K562 (cell line): ENCODE measurements around the gene PCDHGB7. TPM values are rescaled to one million over a fixed set of nuclear protein-coding genes. Genes with fewer than 3 reads are reported as not detected.

Experiments used
- NONO ChIP-seq, 2 experiments: fragments of 200-400 bp in 1 of 2; fragments of 450-650 bp in 1 of 2; formaldehyde crosslinking in 1 of 2; IDR thresholded peaks; 2 replicates each; pipeline ENCODE4 v1.6.1; 2017; ENCODE audit warnings: low read depth in 2 of 2, mild to moderate bottlenecking in 2 of 2, moderate library complexity in 2 of 2, low read length in 1 of 2
- NRF1 ChIP-seq, 2 experiments: fragments of 450-650 bp; IDR thresholded peaks in 1 of 2; conservative IDR thresholded peaks in 1 of 2; 2 replicates each; pipeline ENCODE4 v1.6.1; 2014; ENCODE audit warnings: mild to moderate bottlenecking in 2 of 2
- U2AF2 ChIP-seq: fragments of 200-400 bp; formaldehyde crosslinking; optimal IDR thresholded peaks from 2 replicates; pipeline ENCODE3; 2017; ENCODE audit warnings: low read depth, mild to moderate bottlenecking, low read length
- ZBTB17 ChIP-seq: fragments of 450-650 bp; formaldehyde crosslinking; IDR thresholded peaks from 2 replicates; pipeline ENCODE4 v1.4.0; 2020; ENCODE audit warnings: mild to moderate bottlenecking
- ZNF780A ChIP-seq: fragments of 250-450 bp; sonication (Bioruptor Pico); IDR thresholded peaks from 2 replicates; pipeline ENCODE4 v1.5.0; 2021; ENCODE audit warnings: mild to moderate bottlenecking
- polyA plus RNA-seq, 8 experiments: library from polyadenylated mRNA; depleted of rRNA in 4 of 8; stranded (reverse) in 5 of 8; unstranded in 3 of 8; fragments of >200 nt; fragmentation: Nextera tagmentation in 2 of 8; fragmentation: Illumina TruSeq in 1 of 8; extraction: Ambion mirVana in 2 of 8; extraction: Trizol in 1 of 8; gene quantifications; 2 replicates each; pipeline versions ENCODE4 v1.2.1 to v1.2.3, GENCODE V29; 2011 to 2014; ENCODE audit warnings: inconsistent platforms in 1 of 8, missing spikeins in 1 of 8
- total RNA-seq, 7 experiments: library from RNA; depleted of rRNA in 6 of 7; stranded (reverse); fragments of >200 nt in 6 of 7; fragmentation: Illumina TruSeq in 2 of 7; extraction: Trizol in 2 of 7; gene quantifications; 2 replicates each; pipeline versions ENCODE4 v1.2.1 to v1.2.3, GENCODE V29; 2011 to 2021; ENCODE audit warnings: low replicate concordance in 1 of 7
- TF ChIP-seq, protein P1 (sequence below): fragments of 450-650 bp; IDR thresholded peaks from 2 replicates; pipeline ENCODE4 v1.6.1; 2016; ENCODE audit warnings: mild to moderate bottlenecking, moderate library complexity
- TF ChIP-seq, protein P2 (sequence below): fragments of 250-450 bp; sonication (Bioruptor Pico); IDR thresholded peaks from 2 replicates; pipeline ENCODE4 v1.5.0; 2021
- TF ChIP-seq, protein P3 (sequence below): sonication (generic); formaldehyde crosslinking; IDR thresholded peaks from 2 replicates; pipeline ENCODE4 v1.8.1; 2023; ENCODE audit warnings: mild to moderate bottlenecking, missing genetic modification reagents, moderate library complexity
- TF ChIP-seq, protein P4 (sequence below), 3 experiments: IDR thresholded peaks in 2 of 3; conservative IDR thresholded peaks in 1 of 3; 2 replicates each; pipeline ENCODE4 v1.5.1; 2011 to 2012; ENCODE audit warnings: low read length in 3 of 3, mild to moderate bottlenecking in 3 of 3, control low read depth in 2 of 3, improper control_type of control experiment in 1 of 3, inconsistent platforms in 1 of 3, low read depth in 1 of 3, mixed read lengths in 1 of 3, moderate library complexity in 1 of 3; ENCODE audit not compliant: insufficient read depth in 2 of 3

The PCDHGB7 gene
- total and polyA plus RNA-seq, 9 of the 15 experiments (the other 6 are each of a cell fraction or from before 2014, with no cell fraction given), result 0.09 TPM; not detected in 8

DNA sequence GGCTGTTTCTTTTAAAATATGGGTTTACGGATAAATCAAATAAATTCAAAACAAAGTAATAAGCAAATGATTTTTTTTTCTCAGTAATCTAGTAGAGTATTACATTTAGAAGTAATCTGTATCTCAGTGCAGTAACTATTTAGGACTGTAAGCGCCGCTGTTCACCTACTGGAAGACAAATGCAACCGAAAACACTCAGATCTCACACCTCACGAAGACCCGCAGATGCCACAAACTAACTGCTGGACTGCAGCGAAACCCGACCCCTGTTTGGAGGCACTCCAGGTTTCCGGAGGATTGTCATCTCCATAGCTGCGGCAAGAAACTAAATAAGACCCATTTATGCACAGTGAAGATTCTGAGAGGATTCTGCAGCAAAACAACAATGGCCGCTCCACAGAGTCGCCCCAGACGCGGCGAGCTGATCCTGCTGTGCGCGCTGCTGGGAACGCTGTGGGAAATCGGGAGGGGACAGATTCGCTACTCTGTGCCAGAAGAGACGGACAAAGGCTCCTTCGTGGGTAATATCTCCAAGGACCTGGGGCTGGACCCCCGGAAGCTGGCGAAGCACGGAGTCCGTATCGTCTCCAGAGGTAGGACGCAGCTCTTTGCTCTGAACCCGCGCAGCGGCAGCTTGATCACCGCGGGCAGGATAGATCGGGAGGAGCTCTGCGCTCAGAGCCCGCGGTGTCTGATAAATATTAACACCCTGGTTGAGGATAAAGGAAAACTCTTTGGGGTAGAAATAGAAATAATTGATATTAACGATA, 24.9 kb upstream of the PCDHGB7 start, which contains the start of gene PCDHGA8 (continued):
- TF ChIP-seq, protein P1, sequence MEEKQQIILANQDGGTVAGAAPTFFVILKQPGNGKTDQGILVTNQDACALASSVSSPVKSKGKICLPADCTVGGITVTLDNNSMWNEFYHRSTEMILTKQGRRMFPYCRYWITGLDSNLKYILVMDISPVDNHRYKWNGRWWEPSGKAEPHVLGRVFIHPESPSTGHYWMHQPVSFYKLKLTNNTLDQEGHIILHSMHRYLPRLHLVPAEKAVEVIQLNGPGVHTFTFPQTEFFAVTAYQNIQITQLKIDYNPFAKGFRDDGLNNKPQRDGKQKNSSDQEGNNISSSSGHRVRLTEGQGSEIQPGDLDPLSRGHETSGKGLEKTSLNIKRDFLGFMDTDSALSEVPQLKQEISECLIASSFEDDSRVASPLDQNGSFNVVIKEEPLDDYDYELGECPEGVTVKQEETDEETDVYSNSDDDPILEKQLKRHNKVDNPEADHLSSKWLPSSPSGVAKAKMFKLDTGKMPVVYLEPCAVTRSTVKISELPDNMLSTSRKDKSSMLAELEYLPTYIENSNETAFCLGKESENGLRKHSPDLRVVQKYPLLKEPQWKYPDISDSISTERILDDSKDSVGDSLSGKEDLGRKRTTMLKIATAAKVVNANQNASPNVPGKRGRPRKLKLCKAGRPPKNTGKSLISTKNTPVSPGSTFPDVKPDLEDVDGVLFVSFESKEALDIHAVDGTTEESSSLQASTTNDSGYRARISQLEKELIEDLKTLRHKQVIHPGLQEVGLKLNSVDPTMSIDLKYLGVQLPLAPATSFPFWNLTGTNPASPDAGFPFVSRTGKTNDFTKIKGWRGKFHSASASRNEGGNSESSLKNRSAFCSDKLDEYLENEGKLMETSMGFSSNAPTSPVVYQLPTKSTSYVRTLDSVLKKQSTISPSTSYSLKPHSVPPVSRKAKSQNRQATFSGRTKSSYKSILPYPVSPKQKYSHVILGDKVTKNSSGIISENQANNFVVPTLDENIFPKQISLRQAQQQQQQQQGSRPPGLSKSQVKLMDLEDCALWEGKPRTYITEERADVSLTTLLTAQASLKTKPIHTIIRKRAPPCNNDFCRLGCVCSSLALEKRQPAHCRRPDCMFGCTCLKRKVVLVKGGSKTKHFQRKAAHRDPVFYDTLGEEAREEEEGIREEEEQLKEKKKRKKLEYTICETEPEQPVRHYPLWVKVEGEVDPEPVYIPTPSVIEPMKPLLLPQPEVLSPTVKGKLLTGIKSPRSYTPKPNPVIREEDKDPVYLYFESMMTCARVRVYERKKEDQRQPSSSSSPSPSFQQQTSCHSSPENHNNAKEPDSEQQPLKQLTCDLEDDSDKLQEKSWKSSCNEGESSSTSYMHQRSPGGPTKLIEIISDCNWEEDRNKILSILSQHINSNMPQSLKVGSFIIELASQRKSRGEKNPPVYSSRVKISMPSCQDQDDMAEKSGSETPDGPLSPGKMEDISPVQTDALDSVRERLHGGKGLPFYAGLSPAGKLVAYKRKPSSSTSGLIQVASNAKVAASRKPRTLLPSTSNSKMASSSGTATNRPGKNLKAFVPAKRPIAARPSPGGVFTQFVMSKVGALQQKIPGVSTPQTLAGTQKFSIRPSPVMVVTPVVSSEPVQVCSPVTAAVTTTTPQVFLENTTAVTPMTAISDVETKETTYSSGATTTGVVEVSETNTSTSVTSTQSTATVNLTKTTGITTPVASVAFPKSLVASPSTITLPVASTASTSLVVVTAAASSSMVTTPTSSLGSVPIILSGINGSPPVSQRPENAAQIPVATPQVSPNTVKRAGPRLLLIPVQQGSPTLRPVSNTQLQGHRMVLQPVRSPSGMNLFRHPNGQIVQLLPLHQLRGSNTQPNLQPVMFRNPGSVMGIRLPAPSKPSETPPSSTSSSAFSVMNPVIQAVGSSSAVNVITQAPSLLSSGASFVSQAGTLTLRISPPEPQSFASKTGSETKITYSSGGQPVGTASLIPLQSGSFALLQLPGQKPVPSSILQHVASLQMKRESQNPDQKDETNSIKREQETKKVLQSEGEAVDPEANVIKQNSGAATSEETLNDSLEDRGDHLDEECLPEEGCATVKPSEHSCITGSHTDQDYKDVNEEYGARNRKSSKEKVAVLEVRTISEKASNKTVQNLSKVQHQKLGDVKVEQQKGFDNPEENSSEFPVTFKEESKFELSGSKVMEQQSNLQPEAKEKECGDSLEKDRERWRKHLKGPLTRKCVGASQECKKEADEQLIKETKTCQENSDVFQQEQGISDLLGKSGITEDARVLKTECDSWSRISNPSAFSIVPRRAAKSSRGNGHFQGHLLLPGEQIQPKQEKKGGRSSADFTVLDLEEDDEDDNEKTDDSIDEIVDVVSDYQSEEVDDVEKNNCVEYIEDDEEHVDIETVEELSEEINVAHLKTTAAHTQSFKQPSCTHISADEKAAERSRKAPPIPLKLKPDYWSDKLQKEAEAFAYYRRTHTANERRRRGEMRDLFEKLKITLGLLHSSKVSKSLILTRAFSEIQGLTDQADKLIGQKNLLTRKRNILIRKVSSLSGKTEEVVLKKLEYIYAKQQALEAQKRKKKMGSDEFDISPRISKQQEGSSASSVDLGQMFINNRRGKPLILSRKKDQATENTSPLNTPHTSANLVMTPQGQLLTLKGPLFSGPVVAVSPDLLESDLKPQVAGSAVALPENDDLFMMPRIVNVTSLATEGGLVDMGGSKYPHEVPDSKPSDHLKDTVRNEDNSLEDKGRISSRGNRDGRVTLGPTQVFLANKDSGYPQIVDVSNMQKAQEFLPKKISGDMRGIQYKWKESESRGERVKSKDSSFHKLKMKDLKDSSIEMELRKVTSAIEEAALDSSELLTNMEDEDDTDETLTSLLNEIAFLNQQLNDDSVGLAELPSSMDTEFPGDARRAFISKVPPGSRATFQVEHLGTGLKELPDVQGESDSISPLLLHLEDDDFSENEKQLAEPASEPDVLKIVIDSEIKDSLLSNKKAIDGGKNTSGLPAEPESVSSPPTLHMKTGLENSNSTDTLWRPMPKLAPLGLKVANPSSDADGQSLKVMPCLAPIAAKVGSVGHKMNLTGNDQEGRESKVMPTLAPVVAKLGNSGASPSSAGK, result peak; percentile 63
- TF ChIP-seq ZBTB17 (CRISPR knock-in tag) (peak; percentile 19; the same call in 1 of the 2 replicates), U2AF2 (no peak), ZNF780A (CRISPR knock-in tag) (no peak), NONO (IDR thresholded peaks at IDR 0.05; ENCODE audit: low read depth in 2 of 2, low read length in 1 of 2) (no peak), NRF1 (conservative IDR thresholded peaks at IDR 0.05 in 1 of 2, IDR thresholded peaks at IDR 0.05 in 1 of 2) (0 out of 4 replicates have a peak, but pooled peaks of 1 of the 2 experiments have one; percentile 17)
- TF ChIP-seq, protein P2, sequence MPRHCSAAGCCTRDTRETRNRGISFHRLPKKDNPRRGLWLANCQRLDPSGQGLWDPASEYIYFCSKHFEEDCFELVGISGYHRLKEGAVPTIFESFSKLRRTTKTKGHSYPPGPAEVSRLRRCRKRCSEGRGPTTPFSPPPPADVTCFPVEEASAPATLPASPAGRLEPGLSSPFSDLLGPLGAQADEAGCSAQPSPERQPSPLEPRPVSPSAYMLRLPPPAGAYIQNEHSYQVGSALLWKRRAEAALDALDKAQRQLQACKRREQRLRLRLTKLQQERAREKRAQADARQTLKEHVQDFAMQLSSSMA (CRISPR knock-in tag), result no peak
- TF ChIP-seq, protein P3, sequence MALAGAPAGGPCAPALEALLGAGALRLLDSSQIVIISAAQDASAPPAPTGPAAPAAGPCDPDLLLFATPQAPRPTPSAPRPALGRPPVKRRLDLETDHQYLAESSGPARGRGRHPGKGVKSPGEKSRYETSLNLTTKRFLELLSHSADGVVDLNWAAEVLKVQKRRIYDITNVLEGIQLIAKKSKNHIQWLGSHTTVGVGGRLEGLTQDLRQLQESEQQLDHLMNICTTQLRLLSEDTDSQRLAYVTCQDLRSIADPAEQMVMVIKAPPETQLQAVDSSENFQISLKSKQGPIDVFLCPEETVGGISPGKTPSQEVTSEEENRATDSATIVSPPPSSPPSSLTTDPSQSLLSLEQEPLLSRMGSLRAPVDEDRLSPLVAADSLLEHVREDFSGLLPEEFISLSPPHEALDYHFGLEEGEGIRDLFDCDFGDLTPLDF (CRISPR knock-in tag), result no peak
- TF ChIP-seq, protein P4, sequence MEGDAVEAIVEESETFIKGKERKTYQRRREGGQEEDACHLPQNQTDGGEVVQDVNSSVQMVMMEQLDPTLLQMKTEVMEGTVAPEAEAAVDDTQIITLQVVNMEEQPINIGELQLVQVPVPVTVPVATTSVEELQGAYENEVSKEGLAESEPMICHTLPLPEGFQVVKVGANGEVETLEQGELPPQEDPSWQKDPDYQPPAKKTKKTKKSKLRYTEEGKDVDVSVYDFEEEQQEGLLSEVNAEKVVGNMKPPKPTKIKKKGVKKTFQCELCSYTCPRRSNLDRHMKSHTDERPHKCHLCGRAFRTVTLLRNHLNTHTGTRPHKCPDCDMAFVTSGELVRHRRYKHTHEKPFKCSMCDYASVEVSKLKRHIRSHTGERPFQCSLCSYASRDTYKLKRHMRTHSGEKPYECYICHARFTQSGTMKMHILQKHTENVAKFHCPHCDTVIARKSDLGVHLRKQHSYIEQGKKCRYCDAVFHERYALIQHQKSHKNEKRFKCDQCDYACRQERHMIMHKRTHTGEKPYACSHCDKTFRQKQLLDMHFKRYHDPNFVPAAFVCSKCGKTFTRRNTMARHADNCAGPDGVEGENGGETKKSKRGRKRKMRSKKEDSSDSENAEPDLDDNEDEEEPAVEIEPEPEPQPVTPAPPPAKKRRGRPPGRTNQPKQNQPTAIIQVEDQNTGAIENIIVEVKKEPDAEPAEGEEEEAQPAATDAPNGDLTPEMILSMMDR (IDR thresholded peaks at IDR 0.05 in 2 of 3, conservative IDR thresholded peaks at IDR 0.05 in 1 of 3; ENCODE audit: insufficient read depth in 2 of 3, low read depth in 1 of 3, low read length in 3 of 3), result peak; percentile 43 to 51 (median 50); a peak in 5 of 6 replicates
